C4-2B (cell line): Measurements from ENCODE around the gene ZFAND3.

Experiments used
- CTCF ChIP-seq: fragments of 450-650 bp; conservative IDR thresholded peaks from 2 replicates; pipeline ENCODE4 v1.5.1; 2017; ENCODE audit warnings: mild to moderate bottlenecking
- ZFX ChIP-seq: fragments of 450-650 bp; IDR thresholded peaks from 2 replicates; pipeline ENCODE4 v1.6.1; 2017

GRCh38 chr6:37988696-37989095 is 169.2 kb downstream of the ZFAND3 start:
- TF ChIP-seq CTCF, result no peak
- TF ChIP-seq ZFX, result no peak
